ENCODE data around the gene MCTP2. TPM values are rescaled to one million over a fixed set of nuclear protein-coding genes. Genes with fewer than 3 reads are reported as not detected.

Gene MCTP2
- total RNA-seq, 4 donors from 2014 or later, result 0.13 to 2.0 (median 0.43) TPM

DNA sequence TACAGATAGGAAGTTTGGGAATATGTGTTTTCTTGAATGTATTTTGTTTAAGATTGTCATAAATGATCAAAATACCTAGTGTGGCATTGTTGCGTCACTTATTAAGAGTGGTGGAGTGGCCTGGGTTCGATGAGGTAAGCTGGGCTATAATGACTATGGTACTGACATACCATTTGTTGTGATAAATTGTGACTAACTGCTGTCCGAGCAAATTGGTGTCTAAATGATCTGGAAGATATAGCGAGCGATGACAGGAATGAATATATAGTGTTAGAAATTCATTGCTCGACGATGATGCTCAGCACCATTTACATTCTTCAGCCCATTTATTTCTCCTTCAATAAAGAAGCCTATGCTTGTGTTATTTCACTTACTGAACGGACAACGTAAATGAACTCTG, 123.3 kb downstream of the MCTP2 start:
- DNase-seq (no peak), ATAC-seq (no peak)
- Histone ChIP-seq H3K4me3 (no peak overlapping the region), H3K4me1 (no peaks in the 10 kb centered on the region), H3K9me3 (no peaks in the 10 kb centered on the region), H3K36me3 (no peaks in the 10 kb centered on the region), H3K27ac (no peak overlapping the region), H3K27me3 (peaks cover 0 to 4% (median 0%) of the 10 kb centered on the region in 3 donors)
- in situ Hi-C loops (cut with MboI; ENCODE audit: low sequenced_read_pairs in 4 of 4), result no loop called here
- intact Hi-C loops (cut with DNase I; ENCODE audit: low total_unique reads), result no loop called here
- no peak for TF ChIP-seq POLR2A (IDR thresholded peaks at IDR 0.05)
- TF ChIP-seq, protein P1, sequence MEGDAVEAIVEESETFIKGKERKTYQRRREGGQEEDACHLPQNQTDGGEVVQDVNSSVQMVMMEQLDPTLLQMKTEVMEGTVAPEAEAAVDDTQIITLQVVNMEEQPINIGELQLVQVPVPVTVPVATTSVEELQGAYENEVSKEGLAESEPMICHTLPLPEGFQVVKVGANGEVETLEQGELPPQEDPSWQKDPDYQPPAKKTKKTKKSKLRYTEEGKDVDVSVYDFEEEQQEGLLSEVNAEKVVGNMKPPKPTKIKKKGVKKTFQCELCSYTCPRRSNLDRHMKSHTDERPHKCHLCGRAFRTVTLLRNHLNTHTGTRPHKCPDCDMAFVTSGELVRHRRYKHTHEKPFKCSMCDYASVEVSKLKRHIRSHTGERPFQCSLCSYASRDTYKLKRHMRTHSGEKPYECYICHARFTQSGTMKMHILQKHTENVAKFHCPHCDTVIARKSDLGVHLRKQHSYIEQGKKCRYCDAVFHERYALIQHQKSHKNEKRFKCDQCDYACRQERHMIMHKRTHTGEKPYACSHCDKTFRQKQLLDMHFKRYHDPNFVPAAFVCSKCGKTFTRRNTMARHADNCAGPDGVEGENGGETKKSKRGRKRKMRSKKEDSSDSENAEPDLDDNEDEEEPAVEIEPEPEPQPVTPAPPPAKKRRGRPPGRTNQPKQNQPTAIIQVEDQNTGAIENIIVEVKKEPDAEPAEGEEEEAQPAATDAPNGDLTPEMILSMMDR (IDR thresholded peaks at IDR 0.05 in 4 of 5, conservative IDR thresholded peaks at IDR 0.05 in 1 of 5), result no peak

DNA sequence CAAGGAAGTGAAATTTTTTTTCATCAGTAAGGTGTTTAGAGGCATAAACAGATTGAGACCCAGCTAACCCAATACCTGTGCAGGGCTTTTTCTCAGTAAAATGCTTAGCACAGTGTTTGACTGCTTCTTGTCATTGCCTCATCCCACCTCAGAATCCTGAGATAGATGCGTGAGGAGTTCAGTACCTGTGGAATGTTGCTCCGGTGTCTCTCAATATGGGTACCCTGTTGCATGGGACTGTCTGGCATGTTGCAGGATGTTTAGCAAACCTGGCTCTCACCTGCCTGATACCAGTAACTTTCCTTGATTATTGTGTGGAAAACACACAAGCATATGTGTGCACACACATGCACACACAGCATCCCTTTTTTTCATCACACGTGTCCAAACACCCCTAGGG, 128.4 kb downstream of the MCTP2 start:
- Histone ChIP-seq H3K27me3 (peaks cover 0 to 3% (median 0%) of the 10 kb centered on the region in 3 donors), H3K36me3 (no peaks in the 10 kb centered on the region), H3K9me3 (no peaks in the 10 kb centered on the region), H3K4me3 (no peak overlapping the region), H3K4me1 (no peaks in the 10 kb centered on the region), H3K27ac (no peak overlapping the region)
- in situ Hi-C loops (cut with MboI; ENCODE audit: low sequenced_read_pairs in 4 of 4), result no loop called here
- TF ChIP-seq POLR2A (IDR thresholded peaks at IDR 0.05), result no peak
- TF ChIP-seq, protein P1 (IDR thresholded peaks at IDR 0.05 in 4 of 5, conservative IDR thresholded peaks at IDR 0.05 in 1 of 5), result no peak
- ATAC-seq, result no peak
- no peak for DNase-seq
- intact Hi-C loops (cut with DNase I; ENCODE audit: low total_unique reads), result no loop called here

DNA sequence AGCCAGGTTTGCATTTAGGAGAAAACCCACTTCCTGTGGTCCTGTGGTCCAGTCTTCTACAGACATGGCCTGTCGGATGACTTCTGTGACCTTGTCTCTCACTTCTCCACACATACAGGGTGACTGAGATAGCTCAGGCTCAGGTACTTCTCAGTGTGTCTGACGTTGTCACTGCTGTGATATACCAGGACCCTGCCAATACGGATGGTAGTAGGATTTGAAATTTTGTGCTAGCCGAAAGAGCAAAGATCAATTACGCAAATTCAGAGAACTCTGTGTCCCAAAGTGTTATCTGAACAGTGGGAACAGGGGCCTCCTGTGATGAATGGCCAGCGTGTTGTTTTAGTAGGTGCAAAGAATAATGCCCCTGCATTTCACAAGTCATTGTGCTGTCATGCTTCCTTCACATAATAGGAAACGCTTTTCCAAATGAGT, 128.9 kb downstream of the MCTP2 start:
- no peaks in the 10 kb centered on the region for H3K9me3 ChIP-seq
- ATAC-seq, result no peak
- no peaks in the 10 kb centered on the region for H3K36me3 ChIP-seq
- DNase-seq, result no peak
- TF ChIP-seq, protein P1 (IDR thresholded peaks at IDR 0.05 in 4 of 5, conservative IDR thresholded peaks at IDR 0.05 in 1 of 5), result no peak
- no peak for TF ChIP-seq POLR2A (IDR thresholded peaks at IDR 0.05)
- no peak overlapping the region for H3K27ac ChIP-seq
- H3K4me3 ChIP-seq, result no peak overlapping the region
- intact Hi-C loops (cut with DNase I; ENCODE audit: low total_unique reads) (no loop called here), in situ Hi-C loops (cut with MboI; ENCODE audit: low sequenced_read_pairs in 4 of 4) (no loop called here)
- no peaks in the 10 kb centered on the region for H3K4me1 ChIP-seq
- H3K27me3 ChIP-seq, result no peaks in the 10 kb centered on the region

DNA sequence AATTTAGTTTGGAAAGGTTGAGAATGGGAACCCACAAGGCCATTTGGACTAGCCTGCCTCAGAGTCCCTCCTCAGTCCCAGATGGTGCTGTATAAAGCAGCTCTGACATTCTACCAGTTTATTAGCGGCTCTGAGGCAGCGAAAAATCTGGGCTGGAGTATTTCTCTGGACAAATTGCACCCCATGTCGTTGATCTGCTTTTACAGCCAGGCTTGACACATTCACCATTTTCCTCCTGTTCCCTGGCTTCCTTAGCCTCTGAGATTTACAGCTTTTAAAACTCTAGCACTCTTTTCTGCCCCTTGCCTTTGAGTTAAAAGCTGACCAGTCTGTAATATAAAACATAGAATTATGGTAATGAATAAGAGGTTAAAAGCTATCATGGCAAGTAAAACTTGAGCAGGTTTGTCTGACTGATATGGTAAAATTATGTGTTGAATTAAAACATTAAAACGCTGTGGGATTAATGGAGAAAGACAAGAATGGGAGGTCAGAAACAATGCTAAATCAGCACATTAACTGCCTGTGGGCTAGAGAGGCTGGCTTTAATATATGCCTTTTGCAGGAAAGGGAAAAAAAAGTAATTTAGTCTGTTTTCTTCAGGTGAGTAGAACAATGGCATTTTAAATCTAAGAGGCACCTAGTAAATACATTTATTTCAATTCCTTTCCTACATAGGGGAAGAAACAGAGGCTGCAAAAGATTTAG, 131.2 kb downstream of the MCTP2 start:
- in situ Hi-C loops (cut with MboI; ENCODE audit: low sequenced_read_pairs in 4 of 4), result no loop called here
- Histone ChIP-seq H3K27me3 (no peaks in the 10 kb centered on the region), H3K4me1 (no peaks in the 10 kb centered on the region), H3K27ac (no peak overlapping the region), H3K4me3 (no peak overlapping the region), H3K9me3 (no peaks in the 10 kb centered on the region), H3K36me3 (no peaks in the 10 kb centered on the region)
- no peak for TF ChIP-seq POLR2A (IDR thresholded peaks at IDR 0.05)
- TF ChIP-seq, protein P1 (IDR thresholded peaks at IDR 0.05 in 4 of 5, conservative IDR thresholded peaks at IDR 0.05 in 1 of 5), result no peak
- no peak for DNase-seq
- intact Hi-C loops (cut with DNase I; ENCODE audit: low total_unique reads), result no loop called here
- ATAC-seq, result no peak

DNA sequence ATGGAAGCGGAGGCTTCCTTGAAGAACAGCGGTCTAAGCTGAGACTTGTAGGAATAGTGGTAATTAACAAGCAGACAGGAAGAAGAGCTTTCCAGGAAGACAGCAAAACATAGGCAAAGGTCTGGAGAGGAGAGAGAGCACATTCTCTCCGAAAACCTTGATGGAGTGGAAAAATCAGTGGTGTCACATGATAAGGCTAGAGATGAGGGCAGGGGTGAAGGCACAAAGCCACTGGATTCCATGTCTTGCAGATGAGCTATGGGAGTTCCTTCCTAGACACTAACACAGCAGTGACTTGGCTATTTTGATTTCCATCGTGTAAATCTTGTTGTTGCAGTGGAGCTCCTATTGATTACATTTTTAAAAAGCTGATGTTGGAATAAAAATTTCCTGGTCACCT, 132.0 kb downstream of the MCTP2 start:
- DNase-seq, result no peak

More for the DNA sequence above, 132.0 kb downstream of the MCTP2 start:
- Histone ChIP-seq H3K4me3 (no peak overlapping the region), H3K36me3 (no peaks in the 10 kb centered on the region), H3K4me1 (no peaks in the 10 kb centered on the region), H3K27ac (no peak overlapping the region), H3K27me3 (no peaks in the 10 kb centered on the region), H3K9me3 (no peaks in the 10 kb centered on the region)
- no peak for TF ChIP-seq POLR2A (IDR thresholded peaks at IDR 0.05)
- TF ChIP-seq, protein P1 (IDR thresholded peaks at IDR 0.05 in 4 of 5, conservative IDR thresholded peaks at IDR 0.05 in 1 of 5), result no peak
- intact Hi-C loops (cut with DNase I; ENCODE audit: low total_unique reads), result no loop called here
- no peak for ATAC-seq
- in situ Hi-C loops (cut with MboI; ENCODE audit: low sequenced_read_pairs in 4 of 4), result no loop called here

Measured in gastrocnemius medialis (tissue), 4 donors.